Tibial artery (tissue), 4 donors: ENCODE measurements around the gene KBTBD7.

Experiments used
- DNase-seq, 2 donors: peaks; one replicate each; pipeline ENCODE4 v3.0.0-alpha.2; 2019
- H3K27ac ChIP-seq, 2 donors: fragments of 200-600 bp; sonication (generic) in 1 of 2; 1 replicate in 1 of 2; 2 replicates in 1 of 2; pipeline ENCODE4 v1.5.1; 2018 to 2019; ENCODE audit warnings: mild to moderate bottlenecking in 1 of 2
- H3K27me3 ChIP-seq, 2 donors: fragments of 200-600 bp; sonication (generic) in 1 of 2; one replicate each; pipeline versions ENCODE4 v1.5.1 to v1.6.0; 2016 to 2019
- H3K36me3 ChIP-seq, 3 donors: fragments of 200-600 bp; sonication (generic) in 2 of 3; one replicate each; pipeline ENCODE4 v1.5.1; 2016 to 2019; ENCODE audit warnings: mild to moderate bottlenecking in 2 of 3
- H3K4me1 ChIP-seq, 4 donors: fragments of 200-600 bp; sonication (generic) in 2 of 4; 1 replicate in 3 of 4; 2 replicates in 1 of 4; pipeline ENCODE4 v1.5.1; 2016 to 2019
- H3K4me3 ChIP-seq, 2 donors: fragments of 200-600 bp; sonication (generic) in 1 of 2; 1 replicate in 1 of 2; 2 replicates in 1 of 2; pipeline ENCODE4 v1.5.1; 2018 to 2019; ENCODE audit warnings: mild to moderate bottlenecking in 2 of 2
- H3K9me3 ChIP-seq, 3 donors: fragments of 200-600 bp; sonication (generic) in 1 of 3; one replicate each; pipeline ENCODE4 v1.5.1; 2016 to 2019
- intact Hi-C: fragments of 100-400 bp; cut with DNase I; formaldehyde crosslinking; loops from one replicate; pipeline ENCODE4 v1.15.0; 2023; ENCODE audit warnings: low total_unique reads
- TF ChIP-seq, protein P1 (sequence below), 2 experiments: fragments of 200-600 bp in 1 of 2; fragments of 450-650 bp in 1 of 2; IDR thresholded peaks; one replicate each; pipeline ENCODE4 v1.5.1; 2017 to 2019; ENCODE audit warnings: antibody characterized with exemption in 2 of 2, mild to moderate bottlenecking in 1 of 2, moderate library complexity in 1 of 2

Gene KBTBD7

DNA sequence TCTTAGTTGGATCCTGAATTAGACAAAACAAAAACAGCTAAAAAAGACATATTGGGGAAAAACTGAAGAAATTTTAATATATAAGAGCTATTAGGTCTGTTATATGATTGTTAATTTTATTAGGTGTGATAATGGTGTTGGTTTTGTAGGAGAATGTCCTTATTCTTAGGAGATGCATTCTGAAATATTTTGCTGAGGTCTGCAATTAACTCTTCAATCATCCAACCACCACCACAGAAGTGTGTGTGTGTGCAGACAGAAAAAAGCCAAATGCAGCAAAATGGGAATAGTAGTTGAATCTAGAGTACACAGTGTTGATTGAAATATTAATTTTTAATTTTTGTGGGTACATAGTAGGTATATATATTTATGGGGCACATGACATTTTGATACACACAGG, 12.1 kb upstream of the KBTBD7 start:
- intact Hi-C loops, result no loop called here
- no peak overlapping the region for H3K27ac ChIP-seq
- H3K4me1 ChIP-seq, result no peaks in the 10 kb centered on the region
- no peak overlapping the region for H3K4me3 ChIP-seq
- no peaks in the 10 kb centered on the region for H3K27me3 ChIP-seq
- H3K9me3 ChIP-seq, result peaks cover 0 to 6% (median 0%) of the 10 kb centered on the region in 3 donors
- no peaks in the 10 kb centered on the region for H3K36me3 ChIP-seq
- no peak for DNase-seq
- TF ChIP-seq, protein P1, sequence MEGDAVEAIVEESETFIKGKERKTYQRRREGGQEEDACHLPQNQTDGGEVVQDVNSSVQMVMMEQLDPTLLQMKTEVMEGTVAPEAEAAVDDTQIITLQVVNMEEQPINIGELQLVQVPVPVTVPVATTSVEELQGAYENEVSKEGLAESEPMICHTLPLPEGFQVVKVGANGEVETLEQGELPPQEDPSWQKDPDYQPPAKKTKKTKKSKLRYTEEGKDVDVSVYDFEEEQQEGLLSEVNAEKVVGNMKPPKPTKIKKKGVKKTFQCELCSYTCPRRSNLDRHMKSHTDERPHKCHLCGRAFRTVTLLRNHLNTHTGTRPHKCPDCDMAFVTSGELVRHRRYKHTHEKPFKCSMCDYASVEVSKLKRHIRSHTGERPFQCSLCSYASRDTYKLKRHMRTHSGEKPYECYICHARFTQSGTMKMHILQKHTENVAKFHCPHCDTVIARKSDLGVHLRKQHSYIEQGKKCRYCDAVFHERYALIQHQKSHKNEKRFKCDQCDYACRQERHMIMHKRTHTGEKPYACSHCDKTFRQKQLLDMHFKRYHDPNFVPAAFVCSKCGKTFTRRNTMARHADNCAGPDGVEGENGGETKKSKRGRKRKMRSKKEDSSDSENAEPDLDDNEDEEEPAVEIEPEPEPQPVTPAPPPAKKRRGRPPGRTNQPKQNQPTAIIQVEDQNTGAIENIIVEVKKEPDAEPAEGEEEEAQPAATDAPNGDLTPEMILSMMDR (IDR thresholded peaks at IDR 0.05), result no peak

DNA sequence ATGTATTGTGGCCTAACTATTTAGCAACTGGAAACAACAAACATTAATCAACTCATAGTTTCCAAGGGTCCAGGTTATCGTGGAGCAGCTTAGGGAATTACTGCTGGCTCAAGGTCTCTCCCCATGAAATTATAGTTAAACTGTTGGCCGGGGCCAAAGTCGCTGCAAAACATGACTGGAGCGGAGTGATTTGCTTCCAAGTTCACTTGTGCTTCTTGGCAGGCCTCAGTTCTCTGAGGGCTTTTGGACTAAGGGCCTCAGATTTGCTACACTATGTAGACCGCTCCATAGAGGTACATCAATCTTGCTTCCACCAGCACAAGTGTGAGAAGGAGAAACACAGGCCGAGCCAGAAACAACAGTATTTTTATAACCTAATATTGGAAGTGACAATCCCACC, 9.4 kb upstream of the KBTBD7 start:
- H3K9me3 ChIP-seq, result no peaks in the 10 kb centered on the region
- intact Hi-C loops, result no loop called here
- no peak overlapping the region for H3K27ac ChIP-seq
- no peaks in the 10 kb centered on the region for H3K36me3 ChIP-seq
- no peak for DNase-seq
- TF ChIP-seq, protein P1 (IDR thresholded peaks at IDR 0.05), result no peak
- no peaks in the 10 kb centered on the region for H3K4me1 ChIP-seq
- no peak overlapping the region for H3K4me3 ChIP-seq
- no peaks in the 10 kb centered on the region for H3K27me3 ChIP-seq

DNA sequence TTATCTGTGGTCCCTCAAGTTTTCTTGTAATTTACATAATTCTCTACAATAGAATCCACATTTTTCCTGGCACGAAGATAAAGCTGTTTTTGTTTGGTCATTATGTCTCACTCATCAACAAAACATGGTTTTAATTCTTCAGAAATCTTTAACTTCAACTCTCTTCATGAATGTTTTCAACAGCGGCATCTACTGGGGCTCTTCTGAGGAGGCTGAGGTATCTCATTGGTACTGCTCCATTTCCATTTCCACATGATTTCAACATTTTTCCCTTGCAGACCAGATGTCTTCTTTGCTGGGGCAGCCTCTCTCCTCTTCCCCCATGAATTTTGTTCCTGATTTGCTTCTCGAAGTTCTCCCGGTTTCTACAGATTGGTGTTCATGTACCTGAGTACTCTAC, 5.8 kb upstream of the KBTBD7 start:
- Histone ChIP-seq H3K9me3 (no peaks in the 10 kb centered on the region), H3K4me1 (no peaks in the 10 kb centered on the region), H3K27me3 (no peaks in the 10 kb centered on the region), H3K36me3 (no peaks in the 10 kb centered on the region), H3K4me3 (no peak overlapping the region), H3K27ac (no peak overlapping the region)
- DNase-seq, result no peak
- TF ChIP-seq, protein P1 (IDR thresholded peaks at IDR 0.05), result no peak
- intact Hi-C loops, result no loop called here

DNA sequence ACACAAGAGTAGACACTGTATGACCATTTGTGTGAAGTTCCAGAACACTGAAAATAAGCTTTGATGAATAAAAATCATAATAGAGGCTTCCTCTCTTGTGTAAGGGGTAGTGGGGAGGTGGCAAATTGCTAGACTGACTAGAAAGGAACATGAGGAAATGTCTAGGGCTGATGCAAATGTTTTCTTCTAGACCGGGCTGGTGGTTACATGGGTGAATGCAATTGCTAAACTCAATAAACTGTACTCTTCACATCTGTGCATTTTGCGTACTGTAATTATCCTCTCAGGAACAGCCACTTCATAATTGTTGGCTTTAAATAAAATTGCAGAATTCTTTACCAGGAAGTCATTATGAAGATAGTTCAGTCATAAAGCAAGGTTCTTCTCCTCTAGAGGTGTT, 5.2 kb upstream of the KBTBD7 start:
- H3K27ac ChIP-seq, result no peak overlapping the region
- H3K4me1 ChIP-seq, result no peaks in the 10 kb centered on the region
- no peak for DNase-seq
- H3K27me3 ChIP-seq, result no peaks in the 10 kb centered on the region
- H3K9me3 ChIP-seq, result no peaks in the 10 kb centered on the region
- no peaks in the 10 kb centered on the region for H3K36me3 ChIP-seq
- TF ChIP-seq, protein P1 (IDR thresholded peaks at IDR 0.05), result no peak
- no peak overlapping the region for H3K4me3 ChIP-seq
- intact Hi-C loops, result no loop called here

DNA sequence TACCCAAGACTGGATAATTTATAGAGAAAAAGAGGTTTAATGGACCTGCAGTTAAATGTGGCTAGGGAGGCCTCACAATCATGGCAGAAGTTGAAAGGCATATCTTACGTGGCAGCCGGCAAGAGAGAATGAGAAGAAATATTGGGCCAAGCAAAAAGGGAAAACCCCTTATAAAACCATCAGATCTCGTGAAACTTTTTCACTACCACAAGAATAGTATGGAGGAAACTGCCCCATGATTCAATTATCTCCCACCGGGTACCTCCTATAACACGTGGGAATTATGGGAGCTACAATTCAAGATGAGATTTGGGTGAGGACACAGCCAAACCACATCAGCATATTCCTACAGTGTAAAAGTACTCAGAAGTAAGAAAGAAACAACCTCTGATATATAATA, 4.7 kb upstream of the KBTBD7 start:
- intact Hi-C loops, result no loop called here
- H3K4me3 ChIP-seq, result no peak overlapping the region
- H3K9me3 ChIP-seq, result no peaks in the 10 kb centered on the region
- TF ChIP-seq, protein P1 (IDR thresholded peaks at IDR 0.05), result no peak
- H3K27me3 ChIP-seq, result no peaks in the 10 kb centered on the region
- H3K4me1 ChIP-seq, result no peaks in the 10 kb centered on the region
- no peak for DNase-seq
- H3K27ac ChIP-seq, result no peak overlapping the region
- no peaks in the 10 kb centered on the region for H3K36me3 ChIP-seq

DNA sequence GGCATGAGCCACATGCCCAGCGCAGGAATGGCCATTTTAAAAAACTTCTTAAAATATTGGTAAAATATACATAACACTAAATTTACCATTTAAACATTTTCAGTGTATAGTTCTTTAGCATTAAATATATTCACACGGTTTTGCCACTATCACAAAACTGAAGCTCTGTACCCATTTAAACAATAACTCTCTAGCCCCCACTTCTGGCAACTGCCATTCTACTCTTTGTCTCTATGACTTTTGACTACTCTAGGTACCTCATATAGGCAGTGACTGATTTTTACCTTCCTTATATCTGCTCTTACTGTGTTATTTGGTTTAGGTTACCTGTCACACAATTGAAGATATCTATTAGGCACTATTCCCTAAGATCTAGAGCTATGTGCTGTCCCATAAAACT, 2.3 kb upstream of the KBTBD7 start:
- Histone ChIP-seq H3K27me3 (no peaks in the 10 kb centered on the region), H3K4me3 (no peak overlapping the region), H3K4me1 (peaks cover 0 to 22% (median 12%) of the 10 kb centered on the region in 4 donors), H3K27ac (no peak overlapping the region), H3K36me3 (no peaks in the 10 kb centered on the region), H3K9me3 (no peaks in the 10 kb centered on the region)
- intact Hi-C loops, result no loop called here
- TF ChIP-seq, protein P1 (IDR thresholded peaks at IDR 0.05), result no peak
- no peak for DNase-seq
